ENCODE measurements around the gene TRIM26. TPM values are rescaled to one million over a fixed set of nuclear protein-coding genes. Genes with fewer than 3 reads are reported as not detected.

TRIM26 gene
- total RNA-seq, 1 donor from 2014 or later = 32.1 TPM

Other genes starting within 250 kb of the TRIM26 start
- gene POLR1H, start 152.1 kb downstream of the TRIM26 start, total RNA-seq = 21.1 TPM
- gene PPP1R11, start 146.2 kb downstream of the TRIM26 start, total RNA-seq = 41.1 TPM
- not detected for gene RNF39, start 137.6 kb downstream of the TRIM26 start, total RNA-seq
- gene TRIM31, start 100.3 kb downstream of the TRIM26 start, total RNA-seq = not detected
- gene TRIM40, start 77.3 kb downstream of the TRIM26 start, total RNA-seq = not detected
- gene TRIM10, start 52.2 kb downstream of the TRIM26 start, total RNA-seq = not detected
- not detected for gene TRIM15, start 49.9 kb downstream of the TRIM26 start, total RNA-seq
- 10.4 TPM for gene TRIM39, start 113.5 kb upstream of the TRIM26 start, total RNA-seq
- 22.8 TPM for gene RPP21, start 131.8 kb upstream of the TRIM26 start, total RNA-seq

Data from mesenteric fat pad (tissue), 1 donor.